Uterus (tissue), 4 donors: ENCODE data around the gene SHANK2. TPM values are rescaled to one million over a fixed set of nuclear protein-coding genes. Genes with fewer than 3 reads are reported as not detected.

Experiments
- DNase-seq, 2 donors: peaks; one replicate each; pipeline ENCODE4 v3.0.0-alpha.2; 2019 to 2020
- H3K27ac ChIP-seq, 2 donors: fragments of 200-600 bp; sonication (generic); 1 replicate in 1 of 2; 2 replicates in 1 of 2; pipeline ENCODE4 v1.5.1; 2016 to 2018
- H3K27me3 ChIP-seq, 2 donors: fragments of 200-600 bp; sonication (generic); one replicate each; pipeline ENCODE4 v1.5.1; 2018 to 2019; ENCODE audit warnings: control low read depth in 1 of 2
- H3K36me3 ChIP-seq, 2 donors: fragments of 200-600 bp; sonication (generic); one replicate each; pipeline ENCODE4 v1.5.1; 2019; ENCODE audit warnings: control low read depth in 1 of 2
- H3K4me1 ChIP-seq, 2 donors: fragments of 200-600 bp; sonication (generic); one replicate each; pipeline ENCODE4 v1.5.1; 2018 to 2019; ENCODE audit warnings: control low read depth in 1 of 2
- H3K4me3 ChIP-seq, 2 donors: fragments of 200-600 bp; sonication (generic); 1 replicate in 1 of 2; 2 replicates in 1 of 2; pipeline ENCODE4 v1.5.1; 2018 to 2019; ENCODE audit warnings: mild to moderate bottlenecking in 1 of 2
- H3K9me3 ChIP-seq, 2 donors: fragments of 200-600 bp; sonication (generic); one replicate each; pipeline ENCODE4 v1.5.1; 2019; ENCODE audit warnings: control low read depth in 1 of 2
- POLR2A ChIP-seq, 2 donors: fragments of 450-650 bp; IDR thresholded peaks; one replicate each; pipeline ENCODE4 v1.6.1; 2016; ENCODE audit warnings: antibody characterized with exemption in 2 of 2, mild to moderate bottlenecking in 1 of 2, moderate library complexity in 1 of 2
- intact Hi-C: fragments of 100-400 bp; cut with DNase I; formaldehyde crosslinking; loops from one replicate; pipeline ENCODE4 v1.15.1; 2023; ENCODE audit warnings: low total_unique reads
- total RNA-seq, 4 donors: library from RNA; depleted of rRNA in 3 of 4; stranded (reverse); fragments of >200 nt in 3 of 4; gene quantifications; one replicate each; pipeline versions ENCODE4 v1.1.0 to v1.2.4, GENCODE V29; 2014 to 2023
- TF ChIP-seq, protein P1 (sequence below), 4 experiments: fragments of 200-600 bp in 2 of 4; fragments of 450-650 bp in 2 of 4; sonication (generic) in 2 of 4; IDR thresholded peaks; one replicate each; pipeline ENCODE4 v1.5.1; 2016 to 2019; ENCODE audit warnings: antibody characterized with exemption in 4 of 4, mild to moderate bottlenecking in 2 of 4, moderate library complexity in 1 of 4
- donor health status: DM: yes; HTN: yes; CAD: no.

SHANK2 gene
- total RNA-seq, 4 donors from 2014 or later: 0.51 to 6.8 (median 0.99) TPM

GRCh38 chr11:71255800-71256479, 3.6 kb upstream of the SHANK2 start:
- Histone ChIP-seq H3K4me1 (peaks cover 0 to 21% of the 10 kb centered on the region in 2 donors), H3K36me3 (no peaks in the 10 kb centered on the region), H3K4me3 (no peak overlapping the region), H3K27me3 (peaks cover 5 to 9% of the 10 kb centered on the region in 2 donors), H3K27ac (no peak overlapping the region), H3K9me3 (no peaks in the 10 kb centered on the region)
- no peak for TF ChIP-seq POLR2A (IDR thresholded peaks at IDR 0.05)
- TF ChIP-seq, protein P1, sequence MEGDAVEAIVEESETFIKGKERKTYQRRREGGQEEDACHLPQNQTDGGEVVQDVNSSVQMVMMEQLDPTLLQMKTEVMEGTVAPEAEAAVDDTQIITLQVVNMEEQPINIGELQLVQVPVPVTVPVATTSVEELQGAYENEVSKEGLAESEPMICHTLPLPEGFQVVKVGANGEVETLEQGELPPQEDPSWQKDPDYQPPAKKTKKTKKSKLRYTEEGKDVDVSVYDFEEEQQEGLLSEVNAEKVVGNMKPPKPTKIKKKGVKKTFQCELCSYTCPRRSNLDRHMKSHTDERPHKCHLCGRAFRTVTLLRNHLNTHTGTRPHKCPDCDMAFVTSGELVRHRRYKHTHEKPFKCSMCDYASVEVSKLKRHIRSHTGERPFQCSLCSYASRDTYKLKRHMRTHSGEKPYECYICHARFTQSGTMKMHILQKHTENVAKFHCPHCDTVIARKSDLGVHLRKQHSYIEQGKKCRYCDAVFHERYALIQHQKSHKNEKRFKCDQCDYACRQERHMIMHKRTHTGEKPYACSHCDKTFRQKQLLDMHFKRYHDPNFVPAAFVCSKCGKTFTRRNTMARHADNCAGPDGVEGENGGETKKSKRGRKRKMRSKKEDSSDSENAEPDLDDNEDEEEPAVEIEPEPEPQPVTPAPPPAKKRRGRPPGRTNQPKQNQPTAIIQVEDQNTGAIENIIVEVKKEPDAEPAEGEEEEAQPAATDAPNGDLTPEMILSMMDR (IDR thresholded peaks at IDR 0.05): no peak
- intact Hi-C loops: no loop called here
- no peak for DNase-seq

DNA sequence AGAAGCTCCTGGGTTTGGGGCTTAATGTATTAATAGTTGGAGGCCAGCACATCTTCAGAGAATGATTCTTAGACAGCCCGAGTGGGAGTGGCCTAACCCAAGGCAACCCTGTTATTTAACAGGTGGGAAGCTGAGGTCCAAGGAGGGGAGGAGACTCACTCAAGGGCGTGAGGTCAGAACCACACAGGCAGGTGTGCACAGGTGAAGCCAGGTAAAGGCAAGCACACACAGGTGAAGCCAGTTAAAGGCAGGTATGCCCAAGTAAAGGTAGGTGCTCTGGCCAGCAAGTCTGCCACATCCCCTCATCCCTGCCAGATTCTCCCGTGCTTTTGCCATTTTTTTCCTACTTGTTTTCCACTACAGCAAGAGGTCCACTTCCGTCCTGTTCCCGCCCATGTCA, 2.9 kb upstream of the SHANK2 start:
- H3K4me1 ChIP-seq: peaks cover 0 to 23% of the 10 kb centered on the region in 2 donors
- no peak overlapping the region for H3K27ac ChIP-seq
- intact Hi-C loops: no loop called here
- H3K36me3 ChIP-seq: no peaks in the 10 kb centered on the region
- DNase-seq: no peak
- H3K4me3 ChIP-seq: no peak overlapping the region
- peaks cover 5 to 15% of the 10 kb centered on the region in 2 donors for H3K27me3 ChIP-seq
- no peaks in the 10 kb centered on the region for H3K9me3 ChIP-seq
- TF ChIP-seq, protein P1 (IDR thresholded peaks at IDR 0.05): no peak
- TF ChIP-seq POLR2A (IDR thresholded peaks at IDR 0.05): no peak

GRCh38 chr11:71253794-71254193, 1.4 kb upstream of the SHANK2 start:
- no peak overlapping the region for H3K4me3 ChIP-seq
- H3K27me3 ChIP-seq: peaks cover 5 to 22% of the 10 kb centered on the region in 2 donors
- no peaks in the 10 kb centered on the region for H3K36me3 ChIP-seq
- intact Hi-C loops: no loop called here
- H3K9me3 ChIP-seq: no peaks in the 10 kb centered on the region
- no peak for TF ChIP-seq POLR2A (IDR thresholded peaks at IDR 0.05)
- TF ChIP-seq, protein P1 (IDR thresholded peaks at IDR 0.05): no peak
- no peak overlapping the region for H3K27ac ChIP-seq
- DNase-seq: no peak
- peaks cover 0 to 23% of the 10 kb centered on the region in 2 donors for H3K4me1 ChIP-seq

DNA sequence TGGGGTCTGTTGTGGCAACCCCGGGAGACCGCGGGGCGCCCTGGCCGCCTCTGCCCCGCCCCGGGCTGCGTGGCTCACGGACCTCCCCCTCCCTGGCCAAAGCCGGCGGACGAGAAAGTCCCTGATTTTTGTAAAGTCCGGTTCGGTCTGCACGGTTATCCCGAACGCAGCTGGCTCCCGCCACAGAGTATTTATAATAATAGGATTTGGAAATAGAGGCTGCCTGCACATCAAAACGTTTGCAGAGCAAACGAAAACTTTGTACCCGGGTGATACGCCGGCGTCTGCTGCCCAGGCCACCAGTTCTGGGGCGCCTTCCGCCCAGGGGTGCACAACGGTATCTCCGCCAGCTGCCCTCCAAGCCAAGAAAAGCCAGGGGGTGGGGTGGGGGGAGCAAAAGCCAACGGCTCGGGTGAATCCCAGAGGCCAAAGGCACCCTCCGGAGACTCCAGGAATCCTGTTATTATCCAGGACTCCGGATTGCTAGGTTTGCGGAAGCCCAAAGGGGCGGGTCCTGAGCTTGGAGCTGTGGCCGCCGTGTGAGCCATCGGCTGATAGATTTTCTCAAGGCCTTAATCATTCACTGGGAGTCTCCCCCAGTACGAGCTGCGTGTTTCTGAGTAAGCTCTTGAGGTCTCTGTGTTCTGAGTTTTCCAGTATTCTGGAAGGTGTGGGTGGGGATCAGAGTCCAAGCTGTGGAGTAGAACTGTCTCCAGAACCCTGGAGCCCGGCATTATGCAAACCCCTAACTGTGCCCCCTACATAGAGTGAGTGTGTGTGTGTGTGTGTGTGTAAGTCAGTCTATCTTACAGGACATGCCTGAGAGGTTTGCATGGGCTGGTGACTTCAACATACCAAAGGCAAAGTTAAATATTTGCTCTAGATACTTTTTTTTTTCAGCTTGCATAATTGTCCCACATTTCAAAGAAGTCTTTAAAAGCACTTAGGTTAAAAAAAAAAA, 673 bp upstream of the SHANK2 start:
- no peak for DNase-seq
- no peak overlapping the region for H3K27ac ChIP-seq
- H3K4me3 ChIP-seq: peak overlapping the region in 1 of 2 donors; percentile 6
- H3K4me1 ChIP-seq: peaks cover 0 to 23% of the 10 kb centered on the region in 2 donors
- no peaks in the 10 kb centered on the region for H3K36me3 ChIP-seq
- intact Hi-C loops: no loop called here
- TF ChIP-seq, protein P1 (IDR thresholded peaks at IDR 0.05): no peak
- TF ChIP-seq POLR2A (IDR thresholded peaks at IDR 0.05): no peak
- no peaks in the 10 kb centered on the region for H3K9me3 ChIP-seq
- H3K27me3 ChIP-seq: peaks cover 5 to 22% of the 10 kb centered on the region in 2 donors
